GM12873 (cell line): ENCODE results near the gene PRLHR.

Experiments
- CTCF ChIP-seq: IDR thresholded peaks from 2 replicates; pipeline ENCODE4 v1.5.1; 2012; ENCODE audit warnings: low read depth, mild to moderate bottlenecking, moderate library complexity, low read length, control low read depth; ENCODE audit not compliant: insufficient read depth; ENCODE audit errors: missing control alignments

PRLHR gene

GRCh38 chr10:118542745-118543144 lies 52.7 kb downstream of the PRLHR start:
- no peak for TF ChIP-seq CTCF

DNA sequence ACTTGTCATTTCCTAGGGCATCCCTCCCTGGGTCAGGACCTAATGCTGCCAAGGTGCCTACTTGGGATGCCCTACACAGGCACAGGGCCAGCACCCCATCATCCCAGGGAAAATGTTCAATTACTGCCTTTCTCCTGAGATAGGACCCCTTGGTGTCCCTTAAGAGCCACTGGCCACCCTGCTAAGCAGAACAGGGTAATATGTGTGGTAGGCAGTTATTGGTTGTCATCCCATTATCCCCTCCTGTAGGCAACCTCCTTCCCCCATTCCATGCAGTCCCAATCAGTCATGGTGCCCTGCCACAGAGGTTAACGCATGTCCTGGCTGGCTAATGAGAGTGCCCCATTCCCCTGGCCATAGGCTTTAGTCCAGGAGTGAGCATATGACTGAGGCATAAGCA lies 53.2 kb downstream of the PRLHR start:
- no peak for TF ChIP-seq CTCF

GRCh38 chr10:118541718-118542117 lies 53.7 kb downstream of the PRLHR start:
- no peak for TF ChIP-seq CTCF
